ENCODE measurements around the gene PTPRN2. TPM values are rescaled to one million over a fixed set of nuclear protein-coding genes. Genes with fewer than 3 reads are reported as not detected.

Gene PTPRN2
- total RNA-seq, 1 experiment from 2014 or later, result 1.1 TPM

DNA sequence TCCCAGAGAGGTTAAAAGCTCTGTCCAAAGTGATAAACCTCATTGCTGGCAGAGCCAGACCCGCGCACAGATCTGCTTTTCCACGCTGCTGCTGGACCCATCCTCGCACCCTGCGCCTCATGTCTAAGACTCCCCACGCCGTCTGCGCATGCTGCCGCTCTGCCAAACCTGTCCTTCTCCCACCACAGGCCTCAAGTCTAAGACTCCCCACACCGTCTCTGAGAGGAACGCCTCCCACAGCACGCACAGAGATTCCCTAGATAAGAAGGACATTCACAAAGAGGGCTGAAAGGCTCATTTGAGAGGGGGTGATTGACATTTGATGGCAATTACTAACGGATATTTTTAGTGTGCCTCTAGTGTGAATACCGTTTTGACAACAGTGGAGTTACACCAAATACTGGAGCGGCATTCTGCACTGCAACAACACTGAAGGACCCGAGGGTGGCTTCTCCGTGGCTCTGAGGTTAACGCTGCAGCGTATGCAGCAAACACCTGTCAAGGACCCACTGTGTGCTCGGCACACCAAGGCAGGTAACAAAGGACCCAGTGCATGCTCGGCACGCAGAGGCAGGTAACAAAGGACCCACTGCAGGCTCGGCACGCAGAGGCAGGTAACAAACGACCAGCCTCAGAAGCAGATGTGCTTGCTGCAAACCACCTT lies 1019.4 kb downstream of the PTPRN2 start:
- H3K27me3 ChIP-seq (ENCODE audit: control insufficient read depth, insufficient read depth, low read length), result no peaks in the 10 kb centered on the region
- ChIA-PET CTCF (interaction anchor here (0.6 kb wide), 1 partner anchor 376 kb away, joined by 3 read pairs; no protein-coding TSS in a partner anchor), POLR2A (no interaction called here)
- DNase-seq (ENCODE audit: low read depth, low spot score) (no peak), ATAC-seq (no peak)
- intact Hi-C loops (cut with micrococcal nuclease; ENCODE audit: unreplicated experiment), result loop anchor here (2.0 kb wide), 1 partner anchor 41 kb away; no protein-coding TSS in a partner anchor
- H3K4me1 ChIP-seq (ENCODE audit: control insufficient read depth, insufficient read depth, low read length), result no peaks in the 10 kb centered on the region
- H3K27ac ChIP-seq (ENCODE audit: low read length), result no peak overlapping the region
- in situ Hi-C loops (cut with HindIII; ENCODE audit: low pct_unique_long_range_greater_than_20kb, low sequenced_read_pairs), result no loop called here
- no peaks in the 10 kb centered on the region for H3K36me3 ChIP-seq (ENCODE audit: control insufficient read depth, insufficient read depth, low read length)
- BruUV-seq (replicated peaks), result no TSS peak
- no peaks in the 10 kb centered on the region for H3K9me3 ChIP-seq (ENCODE audit: control insufficient read depth, insufficient read depth, low read depth, low read length)
- TF ChIP-seq SIN3A (IDR thresholded peaks at IDR 0.05; ENCODE audit: borderline replicate concordance, insufficient read depth, low read depth, low read length) (no peak), POLR2AphosphoS5 (IDR thresholded peaks at IDR 0.05; ENCODE audit: low read depth, low read length) (no peak), TCF7L2 (IDR thresholded peaks at IDR 0.05; ENCODE audit: low read depth, low read length) (no peak)
- TF ChIP-seq, protein P1, sequence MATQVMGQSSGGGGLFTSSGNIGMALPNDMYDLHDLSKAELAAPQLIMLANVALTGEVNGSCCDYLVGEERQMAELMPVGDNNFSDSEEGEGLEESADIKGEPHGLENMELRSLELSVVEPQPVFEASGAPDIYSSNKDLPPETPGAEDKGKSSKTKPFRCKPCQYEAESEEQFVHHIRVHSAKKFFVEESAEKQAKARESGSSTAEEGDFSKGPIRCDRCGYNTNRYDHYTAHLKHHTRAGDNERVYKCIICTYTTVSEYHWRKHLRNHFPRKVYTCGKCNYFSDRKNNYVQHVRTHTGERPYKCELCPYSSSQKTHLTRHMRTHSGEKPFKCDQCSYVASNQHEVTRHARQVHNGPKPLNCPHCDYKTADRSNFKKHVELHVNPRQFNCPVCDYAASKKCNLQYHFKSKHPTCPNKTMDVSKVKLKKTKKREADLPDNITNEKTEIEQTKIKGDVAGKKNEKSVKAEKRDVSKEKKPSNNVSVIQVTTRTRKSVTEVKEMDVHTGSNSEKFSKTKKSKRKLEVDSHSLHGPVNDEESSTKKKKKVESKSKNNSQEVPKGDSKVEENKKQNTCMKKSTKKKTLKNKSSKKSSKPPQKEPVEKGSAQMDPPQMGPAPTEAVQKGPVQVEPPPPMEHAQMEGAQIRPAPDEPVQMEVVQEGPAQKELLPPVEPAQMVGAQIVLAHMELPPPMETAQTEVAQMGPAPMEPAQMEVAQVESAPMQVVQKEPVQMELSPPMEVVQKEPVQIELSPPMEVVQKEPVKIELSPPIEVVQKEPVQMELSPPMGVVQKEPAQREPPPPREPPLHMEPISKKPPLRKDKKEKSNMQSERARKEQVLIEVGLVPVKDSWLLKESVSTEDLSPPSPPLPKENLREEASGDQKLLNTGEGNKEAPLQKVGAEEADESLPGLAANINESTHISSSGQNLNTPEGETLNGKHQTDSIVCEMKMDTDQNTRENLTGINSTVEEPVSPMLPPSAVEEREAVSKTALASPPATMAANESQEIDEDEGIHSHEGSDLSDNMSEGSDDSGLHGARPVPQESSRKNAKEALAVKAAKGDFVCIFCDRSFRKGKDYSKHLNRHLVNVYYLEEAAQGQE (IDR thresholded peaks at IDR 0.05; ENCODE audit: insufficient read depth in 1 of 2, low read depth in 2 of 2, low read length in 1 of 2), result no peak
- TF ChIP-seq, protein P2, sequence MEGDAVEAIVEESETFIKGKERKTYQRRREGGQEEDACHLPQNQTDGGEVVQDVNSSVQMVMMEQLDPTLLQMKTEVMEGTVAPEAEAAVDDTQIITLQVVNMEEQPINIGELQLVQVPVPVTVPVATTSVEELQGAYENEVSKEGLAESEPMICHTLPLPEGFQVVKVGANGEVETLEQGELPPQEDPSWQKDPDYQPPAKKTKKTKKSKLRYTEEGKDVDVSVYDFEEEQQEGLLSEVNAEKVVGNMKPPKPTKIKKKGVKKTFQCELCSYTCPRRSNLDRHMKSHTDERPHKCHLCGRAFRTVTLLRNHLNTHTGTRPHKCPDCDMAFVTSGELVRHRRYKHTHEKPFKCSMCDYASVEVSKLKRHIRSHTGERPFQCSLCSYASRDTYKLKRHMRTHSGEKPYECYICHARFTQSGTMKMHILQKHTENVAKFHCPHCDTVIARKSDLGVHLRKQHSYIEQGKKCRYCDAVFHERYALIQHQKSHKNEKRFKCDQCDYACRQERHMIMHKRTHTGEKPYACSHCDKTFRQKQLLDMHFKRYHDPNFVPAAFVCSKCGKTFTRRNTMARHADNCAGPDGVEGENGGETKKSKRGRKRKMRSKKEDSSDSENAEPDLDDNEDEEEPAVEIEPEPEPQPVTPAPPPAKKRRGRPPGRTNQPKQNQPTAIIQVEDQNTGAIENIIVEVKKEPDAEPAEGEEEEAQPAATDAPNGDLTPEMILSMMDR (IDR thresholded peaks at IDR 0.05), result no peak
- no peak overlapping the region; a peak in 1 of 4 replicates for H3K4me3 ChIP-seq (ENCODE audit: low read depth in 2 of 2, low read length in 2 of 2)

DNA sequence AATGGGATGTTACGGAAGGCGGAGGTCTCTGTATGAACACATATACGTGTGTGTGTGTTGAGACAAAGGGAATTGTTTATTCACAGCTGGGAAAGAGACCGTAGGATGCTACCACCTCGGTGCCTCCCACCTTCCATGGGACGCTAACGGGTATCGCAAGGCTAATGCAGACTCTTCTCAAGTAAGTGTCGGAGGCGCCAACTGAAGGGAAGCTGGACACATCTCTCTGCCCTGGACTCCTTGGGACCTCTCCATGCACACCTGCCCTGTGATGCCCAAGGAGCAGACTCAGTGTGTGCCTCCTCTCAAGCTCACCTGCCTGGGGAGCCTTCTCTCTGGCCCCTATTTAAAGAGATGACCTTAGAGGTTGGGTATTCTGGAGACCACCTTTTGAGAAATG lies 1020.0 kb downstream of the PTPRN2 start:
- ChIA-PET CTCF (no interaction called here), POLR2A (no interaction called here)
- no peaks in the 10 kb centered on the region for H3K36me3 ChIP-seq (ENCODE audit: control insufficient read depth, insufficient read depth, low read length)
- no peaks in the 10 kb centered on the region for H3K27me3 ChIP-seq (ENCODE audit: control insufficient read depth, insufficient read depth, low read length)
- intact Hi-C loops (cut with micrococcal nuclease; ENCODE audit: unreplicated experiment) (loop anchor here (2.0 kb wide), 1 partner anchor 41 kb away; no protein-coding TSS in a partner anchor), in situ Hi-C loops (cut with HindIII; ENCODE audit: low pct_unique_long_range_greater_than_20kb, low sequenced_read_pairs) (no loop called here)
- H3K9me3 ChIP-seq (ENCODE audit: control insufficient read depth, insufficient read depth, low read depth, low read length), result no peaks in the 10 kb centered on the region
- no TSS peak for BruUV-seq (replicated peaks)
- ATAC-seq, result no peak
- TF ChIP-seq POLR2AphosphoS5 (IDR thresholded peaks at IDR 0.05; ENCODE audit: low read depth, low read length), result no peak
- TF ChIP-seq, protein P2 (IDR thresholded peaks at IDR 0.05), result no peak
- TF ChIP-seq SIN3A (IDR thresholded peaks at IDR 0.05; ENCODE audit: borderline replicate concordance, insufficient read depth, low read depth, low read length), result no peak
- TF ChIP-seq TCF7L2 (IDR thresholded peaks at IDR 0.05; ENCODE audit: low read depth, low read length), result no peak
- TF ChIP-seq, protein P1 (IDR thresholded peaks at IDR 0.05; ENCODE audit: insufficient read depth in 1 of 2, low read depth in 2 of 2, low read length in 1 of 2), result no peak
- H3K27ac ChIP-seq (ENCODE audit: low read length), result no peak overlapping the region
- no peak for DNase-seq (ENCODE audit: low read depth, low spot score)
- no peaks in the 10 kb centered on the region for H3K4me1 ChIP-seq (ENCODE audit: control insufficient read depth, insufficient read depth, low read length)
- H3K4me3 ChIP-seq (ENCODE audit: low read depth in 2 of 2, low read length in 2 of 2), result no peak overlapping the region
